GM21515 (cell line): Measurements from ENCODE around the gene FCHO2.

ENCODE experiments used
- ATAC-seq: cut with Tn5 transposase; IDR thresholded peaks from one replicate; pipeline ENCODE4 v1.9.1; 2021; ENCODE audit not compliant: unreplicated experiment

Gene FCHO2

DNA sequence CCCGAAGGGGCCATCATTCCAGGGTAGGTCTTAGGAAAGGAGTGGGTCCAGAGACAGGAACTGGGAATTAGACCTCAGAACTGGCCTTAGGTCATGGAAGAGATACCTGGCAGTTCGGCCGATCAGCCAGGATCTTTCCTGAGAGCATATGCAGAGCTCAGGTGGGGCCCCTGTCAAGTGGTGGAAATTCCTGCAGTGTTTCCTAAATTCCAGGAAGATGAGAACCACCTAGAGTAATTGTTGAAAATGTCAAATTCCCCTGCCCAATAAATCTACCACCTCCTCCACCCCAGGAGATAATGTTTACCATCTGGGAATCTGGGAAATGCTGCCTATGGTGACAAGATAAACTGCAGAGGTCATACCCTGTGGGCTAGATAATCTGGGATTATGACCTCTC lies 179.2 kb downstream of the FCHO2 start:
- no peak for ATAC-seq

GRCh38 chr5:73135429-73136054 lies 179.7 kb downstream of the FCHO2 start:
- no peak for ATAC-seq

- ATAC-seq = no peak
Observed at GRCh38 chr5:73136055-73136562, 180.3 kb downstream of the FCHO2 start.

DNA sequence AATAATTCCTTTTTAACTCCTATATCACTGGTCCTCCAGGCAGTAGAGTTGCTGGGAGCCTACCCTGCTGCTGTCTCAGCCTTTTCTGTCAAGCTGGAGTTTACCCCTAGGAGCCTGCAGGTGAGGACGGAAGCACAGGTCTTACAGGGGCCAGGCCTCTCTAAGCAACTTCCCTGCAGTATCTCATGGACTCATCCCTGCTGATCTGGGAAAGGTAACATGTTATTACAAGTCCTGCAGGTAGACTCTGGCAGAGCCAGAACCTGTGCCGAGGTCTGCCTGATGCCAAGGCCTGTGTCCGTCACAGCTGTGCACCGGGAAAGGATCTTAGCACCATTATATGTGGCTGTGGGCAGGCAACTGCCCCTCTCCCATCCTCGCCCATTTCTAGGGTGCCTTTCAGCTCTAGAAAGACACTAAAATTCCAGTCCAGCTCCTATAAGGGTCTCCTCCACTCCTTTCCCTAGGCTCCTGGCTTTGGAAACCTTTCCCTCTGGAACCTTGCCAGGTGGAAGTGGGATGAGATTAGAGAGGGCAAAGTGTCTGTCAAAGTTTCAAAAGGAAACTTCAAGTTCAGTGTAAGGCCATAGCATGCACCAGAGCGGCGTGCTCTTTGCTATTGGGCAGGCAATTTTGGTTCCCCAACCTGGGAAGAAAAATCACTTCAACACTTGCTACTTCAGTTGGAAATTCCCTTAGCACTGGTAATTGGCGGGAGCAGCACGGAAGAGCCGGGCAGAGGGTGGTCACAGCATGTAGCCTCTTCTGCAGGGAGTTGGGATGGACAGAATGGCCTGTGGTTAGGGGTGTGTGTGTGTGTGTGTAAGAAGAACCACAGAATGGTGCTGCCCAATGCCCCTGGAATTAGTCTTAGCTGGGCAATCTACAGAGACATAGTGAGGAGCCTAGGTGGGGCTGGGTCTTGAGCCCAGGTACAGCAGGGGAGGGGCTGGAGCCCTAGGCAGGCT lies 182.0 kb downstream of the FCHO2 start:
- ATAC-seq = no peak

GRCh38 chr5:73139485-73139884 lies 183.6 kb downstream of the FCHO2 start:
- no peak for ATAC-seq
